K562 (cell line): ENCODE measurements around the gene THAP11. TPM values are rescaled to one million over a fixed set of nuclear protein-coding genes. Genes with fewer than 3 reads are reported as not detected.

Source experiments
- BMI1 ChIP-seq: fragments of 150-350 bp; IDR thresholded peaks from 2 replicates; pipeline ENCODE4 v1.6.1; 2014; ENCODE audit warnings: low read length
- CHCHD3 ChIP-seq: fragments of 250-450 bp; sonication (Bioruptor Pico); IDR thresholded peaks from 2 replicates; pipeline ENCODE4 v2.1.2; 2022; ENCODE audit warnings: mild to moderate bottlenecking
- CSDE1 ChIP-seq, 2 experiments: fragments of 450-650 bp; IDR thresholded peaks; 2 replicates each; pipeline ENCODE4 v1.6.1; 2016; ENCODE audit warnings: mild to moderate bottlenecking in 1 of 2
- DPF2 ChIP-seq: fragments of 450-650 bp; IDR thresholded peaks from 2 replicates; pipeline ENCODE4 v1.6.1; 2016
- FUS ChIP-seq: fragments of 200-400 bp; formaldehyde crosslinking; optimal IDR thresholded peaks from 2 replicates; pipeline ENCODE3; 2017; ENCODE audit warnings: low read depth, low read length
- GABPA ChIP-seq: fragments of 200-800 bp; sonication (Bioruptor generic); conservative IDR thresholded peaks from 2 replicates; pipeline ENCODE4 v1.6.1; 2016; ENCODE audit warnings: low read depth, missing genetic modification characterization, missing compliant biosample characterization
- LCOR ChIP-seq: sonication (generic); formaldehyde crosslinking; IDR thresholded peaks from 2 replicates; pipeline ENCODE4 v1.8.0; 2022; ENCODE audit warnings: mild to moderate bottlenecking, missing genetic modification reagents
- NCOA4 ChIP-seq: fragments of 450-650 bp; IDR thresholded peaks from 2 replicates; pipeline ENCODE4 v1.6.1; 2018; ENCODE audit warnings: mild to moderate bottlenecking; ENCODE audit not compliant: partially characterized antibody
- NFYB ChIP-seq: IDR thresholded peaks from 2 replicates; pipeline ENCODE4 v1.6.1; 2011; ENCODE audit warnings: mild to moderate bottlenecking, moderate library complexity; ENCODE audit not compliant: insufficient read length; ENCODE audit errors: extremely low read depth
- PATZ1 ChIP-seq: fragments of 250-450 bp; sonication (Bioruptor Pico); IDR thresholded peaks from 2 replicates; pipeline ENCODE4 v1.5.0; 2020; ENCODE audit warnings: mild to moderate bottlenecking, borderline replicate concordance
- POLR2AphosphoS2 ChIP-seq: IDR thresholded peaks from 2 replicates; pipeline ENCODE4 v1.6.1; 2012; ENCODE audit warnings: low read length, improper control_type of control experiment
- POLR2B ChIP-seq: fragments of 450-650 bp; IDR thresholded peaks from 2 replicates; pipeline ENCODE4 v1.6.1; 2018; ENCODE audit warnings: low read depth; ENCODE audit not compliant: partially characterized antibody
- ZNF23 ChIP-seq: fragments of 250-450 bp; sonication (Bioruptor Pico); IDR thresholded peaks from 2 replicates; pipeline ENCODE4 v1.4.0; 2020; ENCODE audit warnings: mild to moderate bottlenecking
- ZSCAN29 ChIP-seq: fragments of 450-650 bp; IDR thresholded peaks from 2 replicates; pipeline ENCODE4 v1.6.1; 2017
- polyA plus RNA-seq, 8 experiments: library from polyadenylated mRNA; depleted of rRNA in 4 of 8; stranded (reverse) in 5 of 8; unstranded in 3 of 8; fragments of >200 nt; fragmentation: Nextera tagmentation in 2 of 8; fragmentation: Illumina TruSeq in 1 of 8; extraction: Ambion mirVana in 2 of 8; extraction: Trizol in 1 of 8; gene quantifications; 2 replicates each; pipeline versions ENCODE4 v1.2.1 to v1.2.3, GENCODE V29; 2011 to 2014; ENCODE audit warnings: inconsistent platforms in 1 of 8, missing spikeins in 1 of 8
- total RNA-seq, 7 experiments: library from RNA; depleted of rRNA in 6 of 7; stranded (reverse); fragments of >200 nt in 6 of 7; fragmentation: Illumina TruSeq in 2 of 7; extraction: Trizol in 2 of 7; gene quantifications; 2 replicates each; pipeline versions ENCODE4 v1.2.1 to v1.2.3, GENCODE V29; 2011 to 2021; ENCODE audit warnings: low replicate concordance in 1 of 7
- TF ChIP-seq, protein P1 (sequence below), 2 experiments: fragments of 450-650 bp in 1 of 2; sonication (generic) in 1 of 2; formaldehyde crosslinking in 1 of 2; IDR thresholded peaks in 1 of 2; conservative IDR thresholded peaks in 1 of 2; 2 replicates each; pipeline versions ENCODE4 v1.6.1 to v1.8.1; 2016 to 2023; ENCODE audit warnings: mild to moderate bottlenecking in 2 of 2, moderate library complexity in 2 of 2, inconsistent platforms in 1 of 2, missing genetic modification reagents in 1 of 2
- TF ChIP-seq, protein P2 (sequence below): IDR thresholded peaks from 2 replicates; pipeline ENCODE4 v1.6.1; 2014; ENCODE audit warnings: antibody characterized with exemption
- TF ChIP-seq, protein P3 (sequence below): sonication (generic); formaldehyde crosslinking; IDR thresholded peaks from 2 replicates; pipeline ENCODE4 v1.8.0; 2023; ENCODE audit warnings: mild to moderate bottlenecking, missing genetic modification reagents
- TF ChIP-seq, protein P4 (sequence below): fragments of 450-650 bp; formaldehyde crosslinking; IDR thresholded peaks from 2 replicates; pipeline ENCODE4 v1.4.0; 2022; ENCODE audit warnings: missing genetic modification characterization

The THAP11 gene
- total and polyA plus RNA-seq, 9 of the 15 experiments (the other 6 are each of a cell fraction or from before 2014, with no cell fraction given), result 2.4 to 31.6 (median 21.4) TPM

DNA sequence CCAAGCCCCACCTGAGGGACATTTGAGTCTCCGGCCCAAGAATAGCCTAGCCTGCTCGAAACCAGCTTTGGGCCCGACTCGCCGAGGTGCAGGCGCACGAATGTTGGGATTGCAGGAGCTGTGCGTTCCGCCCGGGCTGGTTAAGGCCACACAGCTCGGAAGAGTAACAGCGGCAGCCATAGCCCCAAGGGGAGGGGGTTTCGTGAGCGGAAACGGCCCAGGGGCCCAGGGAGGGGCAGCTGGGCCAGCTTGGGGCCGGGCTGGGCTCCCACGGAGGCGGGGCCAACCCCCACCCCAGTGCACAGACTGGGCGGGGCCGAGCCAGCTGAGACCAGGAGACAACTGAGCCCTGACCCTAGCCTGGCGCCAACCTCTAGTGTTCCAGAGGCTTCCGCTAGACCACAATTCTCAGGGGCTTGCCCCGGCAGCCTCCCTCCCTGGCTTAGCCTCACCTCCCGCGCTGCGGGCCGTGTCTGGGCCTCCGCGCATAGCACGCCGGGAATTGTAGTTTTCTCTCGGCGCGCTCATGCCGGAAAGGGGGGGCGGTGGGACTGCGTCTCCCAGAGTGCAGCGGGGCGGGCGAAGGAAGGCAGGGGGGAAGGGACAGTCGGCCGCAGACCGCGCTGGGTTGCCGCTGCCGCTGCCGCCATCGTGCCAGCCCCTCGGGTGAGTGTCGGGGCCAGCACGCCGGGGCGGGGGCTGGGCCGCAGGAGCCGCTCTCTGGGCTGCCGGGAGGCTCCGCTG is 4.4 kb downstream of the THAP11 start, which contains the start of gene NUTF2 (continued):
- TF ChIP-seq, protein P1, sequence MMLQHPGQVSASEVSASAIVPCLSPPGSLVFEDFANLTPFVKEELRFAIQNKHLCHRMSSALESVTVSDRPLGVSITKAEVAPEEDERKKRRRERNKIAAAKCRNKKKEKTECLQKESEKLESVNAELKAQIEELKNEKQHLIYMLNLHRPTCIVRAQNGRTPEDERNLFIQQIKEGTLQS (IDR thresholded peaks at IDR 0.05), result no peak; the same call in 1 of the 2 replicates
- TF ChIP-seq, protein P1 (CRISPR knock-in tag; conservative IDR thresholded peaks at IDR 0.05), result no peak
- TF ChIP-seq ZNF23 (no peak), NFYB (no peak), FUS (no peak), DPF2 (no peak), NCOA4 (no peak), CSDE1 (IDR thresholded peaks at IDR 0.05) (no peak), GABPA (tag) (peak; percentile 90), PATZ1 (CRISPR knock-in tag) (no peak), POLR2AphosphoS2 (no peak), POLR2B (peak; percentile 65), LCOR (CRISPR knock-in tag) (no peak; the same call in 1 of the 2 replicates), CHCHD3 (CRISPR knock-in tag) (no peak), BMI1 (no peak), ZSCAN29 (no peak)
- TF ChIP-seq, protein P2, sequence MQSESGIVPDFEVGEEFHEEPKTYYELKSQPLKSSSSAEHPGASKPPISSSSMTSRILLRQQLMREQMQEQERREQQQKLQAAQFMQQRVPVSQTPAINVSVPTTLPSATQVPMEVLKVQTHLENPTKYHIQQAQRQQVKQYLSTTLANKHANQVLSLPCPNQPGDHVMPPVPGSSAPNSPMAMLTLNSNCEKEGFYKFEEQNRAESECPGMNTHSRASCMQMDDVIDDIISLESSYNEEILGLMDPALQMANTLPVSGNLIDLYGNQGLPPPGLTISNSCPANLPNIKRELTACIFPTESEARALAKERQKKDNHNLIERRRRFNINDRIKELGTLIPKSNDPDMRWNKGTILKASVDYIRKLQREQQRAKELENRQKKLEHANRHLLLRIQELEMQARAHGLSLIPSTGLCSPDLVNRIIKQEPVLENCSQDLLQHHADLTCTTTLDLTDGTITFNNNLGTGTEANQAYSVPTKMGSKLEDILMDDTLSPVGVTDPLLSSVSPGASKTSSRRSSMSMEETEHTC, result no peak
- TF ChIP-seq, protein P3, sequence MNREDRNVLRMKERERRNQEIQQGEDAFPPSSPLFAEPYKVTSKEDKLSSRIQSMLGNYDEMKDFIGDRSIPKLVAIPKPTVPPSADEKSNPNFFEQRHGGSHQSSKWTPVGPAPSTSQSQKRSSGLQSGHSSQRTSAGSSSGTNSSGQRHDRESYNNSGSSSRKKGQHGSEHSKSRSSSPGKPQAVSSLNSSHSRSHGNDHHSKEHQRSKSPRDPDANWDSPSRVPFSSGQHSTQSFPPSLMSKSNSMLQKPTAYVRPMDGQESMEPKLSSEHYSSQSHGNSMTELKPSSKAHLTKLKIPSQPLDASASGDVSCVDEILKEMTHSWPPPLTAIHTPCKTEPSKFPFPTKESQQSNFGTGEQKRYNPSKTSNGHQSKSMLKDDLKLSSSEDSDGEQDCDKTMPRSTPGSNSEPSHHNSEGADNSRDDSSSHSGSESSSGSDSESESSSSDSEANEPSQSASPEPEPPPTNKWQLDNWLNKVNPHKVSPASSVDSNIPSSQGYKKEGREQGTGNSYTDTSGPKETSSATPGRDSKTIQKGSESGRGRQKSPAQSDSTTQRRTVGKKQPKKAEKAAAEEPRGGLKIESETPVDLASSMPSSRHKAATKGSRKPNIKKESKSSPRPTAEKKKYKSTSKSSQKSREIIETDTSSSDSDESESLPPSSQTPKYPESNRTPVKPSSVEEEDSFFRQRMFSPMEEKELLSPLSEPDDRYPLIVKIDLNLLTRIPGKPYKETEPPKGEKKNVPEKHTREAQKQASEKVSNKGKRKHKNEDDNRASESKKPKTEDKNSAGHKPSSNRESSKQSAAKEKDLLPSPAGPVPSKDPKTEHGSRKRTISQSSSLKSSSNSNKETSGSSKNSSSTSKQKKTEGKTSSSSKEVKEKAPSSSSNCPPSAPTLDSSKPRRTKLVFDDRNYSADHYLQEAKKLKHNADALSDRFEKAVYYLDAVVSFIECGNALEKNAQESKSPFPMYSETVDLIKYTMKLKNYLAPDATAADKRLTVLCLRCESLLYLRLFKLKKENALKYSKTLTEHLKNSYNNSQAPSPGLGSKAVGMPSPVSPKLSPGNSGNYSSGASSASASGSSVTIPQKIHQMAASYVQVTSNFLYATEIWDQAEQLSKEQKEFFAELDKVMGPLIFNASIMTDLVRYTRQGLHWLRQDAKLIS, result no peak; the same call in 1 of the 2 replicates
- TF ChIP-seq, protein P4, sequence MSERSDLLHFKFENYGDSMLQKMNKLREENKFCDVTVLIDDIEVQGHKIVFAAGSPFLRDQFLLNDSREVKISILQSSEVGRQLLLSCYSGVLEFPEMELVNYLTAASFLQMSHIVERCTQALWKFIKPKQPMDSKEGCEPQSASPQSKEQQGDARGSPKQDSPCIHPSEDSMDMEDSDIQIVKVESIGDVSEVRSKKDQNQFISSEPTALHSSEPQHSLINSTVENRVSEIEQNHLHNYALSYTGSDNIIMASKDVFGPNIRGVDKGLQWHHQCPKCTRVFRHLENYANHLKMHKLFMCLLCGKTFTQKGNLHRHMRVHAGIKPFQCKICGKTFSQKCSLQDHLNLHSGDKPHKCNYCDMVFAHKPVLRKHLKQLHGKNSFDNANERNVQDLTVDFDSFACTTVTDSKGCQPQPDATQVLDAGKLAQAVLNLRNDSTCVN (CRISPR knock-in tag), result no peak
